ENCODE results near the gene MYH2. TPM values are rescaled to one million over a fixed set of nuclear protein-coding genes. Genes with fewer than 3 reads are reported as not detected.

Gene MYH2
- total RNA-seq, 1 experiment from 2014 or later: not detected

DNA sequence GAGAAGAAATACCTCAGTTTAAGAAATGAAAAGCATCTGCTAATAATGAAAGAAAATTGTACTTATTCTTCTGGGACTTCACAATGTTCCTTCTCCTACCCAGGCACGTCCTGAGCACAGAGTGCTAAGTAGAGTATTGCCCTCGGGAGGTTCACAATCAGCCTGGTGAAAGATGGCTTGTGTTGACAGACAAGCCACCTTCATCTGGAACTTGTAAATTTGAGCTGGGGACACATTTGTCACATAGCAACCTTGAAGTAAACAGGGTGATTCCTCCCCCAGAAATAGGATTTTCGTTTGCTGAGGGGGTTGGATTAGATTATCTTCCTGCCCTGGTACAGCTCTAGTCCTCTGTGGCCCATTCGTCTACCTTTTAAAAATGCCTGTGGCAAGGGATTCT, 34.4 kb upstream of the MYH2 start:
- H3K36me3 Mint-ChIP-seq (ENCODE audit: insufficient read depth, unreplicated experiment): peaks cover 6% of the 10 kb centered on the region

DNA sequence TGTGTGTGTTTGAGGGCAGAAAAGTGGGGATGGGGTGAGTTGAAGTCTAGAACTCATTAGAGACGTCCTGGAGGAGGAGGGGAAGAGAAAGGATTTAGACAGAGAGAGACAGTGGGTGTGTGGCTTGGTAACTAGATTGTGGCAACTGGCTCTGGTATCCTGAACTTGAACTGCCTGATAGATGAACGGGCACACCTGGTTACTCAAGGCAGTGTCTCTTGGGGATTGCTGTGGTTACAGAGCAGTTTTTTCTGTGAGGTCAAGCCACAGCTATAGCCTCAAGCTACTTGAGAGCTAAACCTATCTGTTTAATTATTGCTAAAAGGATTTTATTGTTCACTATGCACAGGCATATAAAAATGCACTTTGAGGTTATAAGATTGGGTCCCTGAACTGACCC, 29.8 kb upstream of the MYH2 start:
- no peak overlapping the region for H3K4me3 Mint-ChIP-seq (ENCODE audit: unreplicated experiment)
- no peaks in the 10 kb centered on the region for H3K4me1 Mint-ChIP-seq (ENCODE audit: insufficient read depth, unreplicated experiment)
- no peak overlapping the region for H3K27ac Mint-ChIP-seq (ENCODE audit: low read depth, unreplicated experiment)
- no peaks in the 10 kb centered on the region for H3K9me3 Mint-ChIP-seq (ENCODE audit: unreplicated experiment)
- TF ChIP-seq, protein P1, sequence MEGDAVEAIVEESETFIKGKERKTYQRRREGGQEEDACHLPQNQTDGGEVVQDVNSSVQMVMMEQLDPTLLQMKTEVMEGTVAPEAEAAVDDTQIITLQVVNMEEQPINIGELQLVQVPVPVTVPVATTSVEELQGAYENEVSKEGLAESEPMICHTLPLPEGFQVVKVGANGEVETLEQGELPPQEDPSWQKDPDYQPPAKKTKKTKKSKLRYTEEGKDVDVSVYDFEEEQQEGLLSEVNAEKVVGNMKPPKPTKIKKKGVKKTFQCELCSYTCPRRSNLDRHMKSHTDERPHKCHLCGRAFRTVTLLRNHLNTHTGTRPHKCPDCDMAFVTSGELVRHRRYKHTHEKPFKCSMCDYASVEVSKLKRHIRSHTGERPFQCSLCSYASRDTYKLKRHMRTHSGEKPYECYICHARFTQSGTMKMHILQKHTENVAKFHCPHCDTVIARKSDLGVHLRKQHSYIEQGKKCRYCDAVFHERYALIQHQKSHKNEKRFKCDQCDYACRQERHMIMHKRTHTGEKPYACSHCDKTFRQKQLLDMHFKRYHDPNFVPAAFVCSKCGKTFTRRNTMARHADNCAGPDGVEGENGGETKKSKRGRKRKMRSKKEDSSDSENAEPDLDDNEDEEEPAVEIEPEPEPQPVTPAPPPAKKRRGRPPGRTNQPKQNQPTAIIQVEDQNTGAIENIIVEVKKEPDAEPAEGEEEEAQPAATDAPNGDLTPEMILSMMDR (IDR thresholded peaks at IDR 0.05; ENCODE audit: unreplicated experiment): no peak
- no TSS peak for BruUV-seq (replicated peaks)
- peaks cover 15% of the 10 kb centered on the region for H3K27me3 Mint-ChIP-seq (ENCODE audit: insufficient read depth, unreplicated experiment)
- no peak for DNase-seq (ENCODE audit: unreplicated experiment)
- intact Hi-C loops (cut with micrococcal nuclease): no loop called here
- ChIA-PET CTCF (interaction anchor here (0.6 to 0.8 kb wide), 2 partner anchors 11 to 60 kb away, joined by 3 read pairs; no protein-coding TSS in a partner anchor), POLR2A (interaction anchor here (0.6 kb wide), 1 partner anchor 40 kb away, joined by 3 read pairs; no protein-coding TSS in a partner anchor)
- no peaks in the 10 kb centered on the region for H3K36me3 Mint-ChIP-seq (ENCODE audit: insufficient read depth, unreplicated experiment)

More for the DNA sequence above, 34.4 kb upstream of the MYH2 start:
- intact Hi-C loops (cut with micrococcal nuclease): no loop called here
- DNase-seq (ENCODE audit: unreplicated experiment): no peak
- no peaks in the 10 kb centered on the region for H3K4me1 Mint-ChIP-seq (ENCODE audit: insufficient read depth, unreplicated experiment)
- TF ChIP-seq, protein P1 (IDR thresholded peaks at IDR 0.05; ENCODE audit: unreplicated experiment): no peak
- no peak overlapping the region for H3K4me3 Mint-ChIP-seq (ENCODE audit: unreplicated experiment)
- H3K27ac Mint-ChIP-seq (ENCODE audit: low read depth, unreplicated experiment): no peak overlapping the region
- ChIA-PET CTCF (no interaction called here), POLR2A (no interaction called here)
- H3K9me3 Mint-ChIP-seq (ENCODE audit: unreplicated experiment): no peaks in the 10 kb centered on the region
- no TSS peak for BruUV-seq (replicated peaks)
- H3K27me3 Mint-ChIP-seq (ENCODE audit: insufficient read depth, unreplicated experiment): peaks cover 40% of the 10 kb centered on the region

DNA sequence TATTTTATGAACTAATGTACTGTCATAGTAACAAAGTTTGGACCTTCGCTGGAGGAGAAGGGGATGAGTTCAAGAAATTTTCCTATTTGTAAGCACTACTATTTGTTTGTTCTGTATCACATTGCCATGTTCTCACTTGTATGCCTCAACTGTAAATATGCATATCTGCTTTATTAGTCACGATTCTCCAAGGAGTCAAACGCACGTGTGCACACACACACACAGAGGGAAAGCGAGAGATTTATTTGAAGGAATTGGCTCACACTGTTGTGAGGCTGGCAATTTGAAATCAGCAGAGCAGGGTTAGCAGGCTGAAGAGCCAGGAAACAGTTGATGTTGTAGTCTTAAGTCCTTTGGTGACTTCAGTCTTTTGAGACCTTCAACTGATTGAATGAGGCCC, 24.9 kb upstream of the MYH2 start:
- intact Hi-C loops (cut with micrococcal nuclease): no loop called here
- Mint-ChIP-seq H3K27me3 (ENCODE audit: insufficient read depth, unreplicated experiment) (no peaks in the 10 kb centered on the region), H3K4me1 (ENCODE audit: insufficient read depth, unreplicated experiment) (no peaks in the 10 kb centered on the region), H3K36me3 (ENCODE audit: insufficient read depth, unreplicated experiment) (no peaks in the 10 kb centered on the region), H3K9me3 (ENCODE audit: unreplicated experiment) (no peaks in the 10 kb centered on the region), H3K4me3 (ENCODE audit: unreplicated experiment) (no peak overlapping the region), H3K27ac (ENCODE audit: low read depth, unreplicated experiment) (no peak overlapping the region)
- no peak for DNase-seq (ENCODE audit: unreplicated experiment)
- no TSS peak for BruUV-seq (replicated peaks)
- TF ChIP-seq, protein P1 (IDR thresholded peaks at IDR 0.05; ENCODE audit: unreplicated experiment): no peak
- CTCF ChIA-PET: no interaction called here
- POLR2A ChIA-PET: interaction anchor here (0.7 kb wide), 1 partner anchor 93 kb away, joined by 3 read pairs; no protein-coding TSS in a partner anchor

DNA sequence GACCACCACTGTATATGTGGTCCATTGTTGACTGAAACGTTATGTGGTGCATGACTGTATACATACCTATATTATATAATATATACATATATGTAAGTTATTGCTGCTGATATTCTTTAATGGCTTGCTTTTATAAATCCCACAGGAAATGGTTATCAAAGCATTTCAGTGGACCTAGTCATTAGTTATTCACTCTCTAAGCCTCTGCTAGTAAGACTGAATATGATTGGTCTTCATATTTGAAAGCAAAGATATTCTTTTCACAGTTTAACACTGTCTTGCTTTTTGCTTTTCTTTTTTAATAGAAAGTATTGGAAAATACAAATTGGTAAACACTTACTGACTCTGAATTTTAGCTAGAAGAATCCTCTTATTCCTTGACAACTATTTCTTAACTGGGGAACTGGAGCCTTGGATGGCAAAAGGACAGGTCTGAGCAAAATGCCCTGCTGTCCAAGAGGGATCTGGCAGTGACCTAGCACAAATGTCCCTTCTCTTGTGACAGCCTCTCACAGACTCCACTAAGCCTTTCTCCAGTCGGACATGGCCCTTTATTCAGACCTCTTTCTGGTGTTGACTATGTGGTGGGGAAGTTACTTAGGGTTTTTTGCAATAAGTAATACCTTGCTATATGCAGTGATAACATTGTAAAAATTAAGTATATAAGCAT, 14.7 kb upstream of the MYH2 start:
- Mint-ChIP-seq H3K36me3 (ENCODE audit: insufficient read depth, unreplicated experiment) (no peaks in the 10 kb centered on the region), H3K27ac (ENCODE audit: low read depth, unreplicated experiment) (no peak overlapping the region), H3K27me3 (ENCODE audit: insufficient read depth, unreplicated experiment) (no peaks in the 10 kb centered on the region), H3K4me1 (ENCODE audit: insufficient read depth, unreplicated experiment) (no peaks in the 10 kb centered on the region), H3K9me3 (ENCODE audit: unreplicated experiment) (no peaks in the 10 kb centered on the region), H3K4me3 (ENCODE audit: unreplicated experiment) (no peak overlapping the region)
- ChIA-PET CTCF (no interaction called here), POLR2A (no interaction called here)
- no TSS peak for BruUV-seq (replicated peaks)
- intact Hi-C loops (cut with micrococcal nuclease): no loop called here
- DNase-seq (ENCODE audit: unreplicated experiment): no peak
- TF ChIP-seq, protein P1 (IDR thresholded peaks at IDR 0.05; ENCODE audit: unreplicated experiment): no peak

Measured in MCF 10A (cell line).